HG02973 (cell line): ENCODE measurements around the gene SLC6A4.

Experiments used
- ATAC-seq: cut with Tn5 transposase; IDR thresholded peaks from one replicate; pipeline ENCODE4 v1.9.1; 2021; ENCODE audit warnings: moderate library complexity; ENCODE audit not compliant: unreplicated experiment

The SLC6A4 gene

DNA sequence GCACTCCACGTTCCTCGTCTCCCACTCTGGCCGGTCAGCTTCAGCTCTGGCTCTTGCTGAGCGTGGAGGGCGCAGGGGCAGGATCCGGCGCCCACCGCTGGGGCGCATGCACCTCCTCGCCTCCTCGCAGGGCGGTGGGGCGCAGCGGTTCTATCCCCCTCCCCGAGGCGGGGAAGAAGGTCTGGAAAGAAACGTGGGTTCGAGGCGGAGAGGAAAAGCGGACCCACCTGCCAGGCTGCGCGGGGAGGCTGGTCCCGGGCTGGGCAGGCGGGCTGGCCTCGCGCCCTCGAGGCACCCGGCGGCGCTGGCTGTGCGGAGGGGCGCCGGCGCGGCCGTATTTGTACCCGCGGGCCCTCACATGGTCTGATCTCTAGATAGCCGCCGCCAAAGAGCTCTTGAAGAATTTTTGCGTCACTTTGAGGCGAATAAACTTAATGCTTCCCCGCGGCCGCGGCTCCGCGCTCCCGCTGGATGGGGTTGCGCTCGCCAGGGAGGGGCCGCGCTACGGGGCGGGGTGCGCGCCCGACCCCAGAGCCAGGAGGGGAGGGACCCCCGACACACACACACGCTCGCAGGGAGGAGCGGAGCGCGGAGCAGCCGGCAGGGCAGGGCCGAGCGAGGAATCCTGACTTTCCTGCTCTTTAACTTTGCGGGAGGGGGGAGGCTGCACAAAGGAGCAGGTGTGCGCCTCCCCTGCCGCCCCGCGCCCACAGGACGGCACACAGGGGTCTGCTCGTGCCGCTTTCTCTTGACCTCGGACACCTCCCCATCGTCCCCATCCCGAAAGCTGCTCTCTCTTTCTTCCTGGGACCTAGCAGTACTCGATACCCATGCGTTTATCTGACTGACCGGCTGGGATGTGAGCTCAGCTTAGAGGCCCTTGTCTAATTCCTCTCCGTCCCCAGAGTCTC, at the start of gene SLC6A4:
TSS of gene SLC6A4 (minus strand) at position 312 of the 911 bp plus-strand sequence. CDS start 13,739 bp downstream, outside the sequence.
- no peak for ATAC-seq

DNA sequence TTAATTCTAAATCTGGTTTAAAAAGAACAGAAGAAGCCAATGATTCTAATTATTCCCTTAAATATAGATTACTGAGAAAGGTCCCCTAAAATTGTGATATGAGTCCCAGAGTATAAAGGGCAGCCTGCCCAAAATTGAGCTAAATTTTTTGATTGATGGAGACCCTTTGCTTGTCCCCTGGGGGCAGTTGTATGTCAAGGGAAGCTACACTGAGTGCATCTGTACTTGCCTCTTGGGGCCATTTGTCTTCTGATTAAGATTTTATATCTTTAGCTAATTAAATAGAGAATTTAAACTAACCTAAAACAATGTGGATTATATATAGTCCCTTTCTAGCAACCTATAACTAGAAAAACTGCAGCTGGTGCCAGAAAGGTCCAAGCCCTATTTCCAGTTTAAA, 43.7 kb upstream of the SLC6A4 start:
- ATAC-seq, result no peak

DNA sequence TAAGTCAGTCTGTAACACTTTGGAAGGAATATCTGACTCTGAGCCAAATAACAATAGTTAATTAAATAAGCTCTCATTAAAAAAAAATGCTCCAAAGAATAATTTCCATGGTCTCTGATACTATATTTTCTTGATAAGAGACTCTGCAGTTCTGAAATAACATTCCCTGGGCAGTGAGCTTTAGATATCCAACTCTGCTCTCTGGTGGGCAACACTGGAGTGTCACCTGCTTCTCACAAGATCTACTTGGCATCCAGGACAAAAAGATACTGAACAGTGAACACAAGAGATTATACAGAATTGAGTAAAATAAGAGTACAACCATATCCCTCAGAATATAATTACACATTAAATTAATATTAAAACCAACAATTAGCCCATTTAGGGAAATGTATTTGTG, 42.5 kb upstream of the SLC6A4 start:
- ATAC-seq, result no peak

DNA sequence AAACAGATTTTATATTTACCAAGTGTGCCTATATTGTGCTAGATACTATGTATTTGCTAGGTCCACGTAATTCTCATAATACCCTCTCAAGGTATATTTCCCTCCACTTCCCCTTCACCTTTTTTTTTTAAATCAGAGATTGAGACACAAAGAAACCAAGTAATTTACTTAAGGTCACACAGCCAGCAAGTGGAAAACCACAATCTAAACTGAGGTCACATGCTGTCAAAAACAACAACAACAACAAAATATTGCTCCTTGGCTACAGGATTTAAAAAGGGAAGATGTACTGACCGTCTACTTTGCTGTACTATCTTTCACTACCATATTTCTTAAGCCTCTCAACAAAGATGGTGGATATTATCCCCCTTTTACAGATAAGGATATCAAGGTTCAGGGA, 40.4 kb upstream of the SLC6A4 start:
- ATAC-seq, result no peak

DNA sequence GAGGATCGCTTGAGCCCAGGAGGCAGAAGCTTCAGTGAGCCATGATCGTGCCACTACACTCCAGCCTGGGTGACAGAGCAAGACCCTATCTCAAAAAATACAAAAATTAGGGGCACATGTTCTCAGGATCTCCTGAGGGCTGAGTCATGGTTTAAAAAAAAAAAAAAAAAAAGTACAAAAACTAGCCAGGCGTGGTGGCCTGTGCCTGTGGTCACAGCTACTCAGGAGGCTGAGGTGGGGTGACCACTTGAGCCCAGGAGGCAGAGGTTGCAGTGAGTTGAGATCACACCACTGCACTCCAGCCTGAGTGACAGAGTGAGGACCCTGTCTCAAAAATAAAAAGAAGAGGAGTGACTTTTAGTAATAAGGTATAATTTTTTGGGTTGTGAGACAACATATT, 39.4 kb upstream of the SLC6A4 start:
- no peak for ATAC-seq

DNA sequence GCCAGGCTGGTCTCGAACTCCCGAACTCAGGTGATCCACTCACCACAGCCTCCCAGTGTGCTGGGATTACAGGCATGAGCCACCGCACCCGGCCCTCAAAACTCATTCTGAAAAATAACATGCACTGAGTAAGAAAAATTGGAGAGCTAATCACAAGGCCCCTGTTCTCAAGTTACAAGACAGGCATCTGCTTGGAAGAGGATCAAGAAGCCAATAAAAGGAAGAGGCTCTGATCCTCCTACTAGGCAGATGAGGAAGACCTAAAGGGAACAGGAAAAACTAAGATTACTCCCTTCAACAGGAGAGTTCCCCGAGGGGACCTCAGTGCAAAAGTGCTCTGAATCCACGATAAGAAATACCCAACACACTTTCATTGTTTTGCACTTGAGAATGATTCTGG, 37.9 kb upstream of the SLC6A4 start:
- no peak for ATAC-seq

DNA sequence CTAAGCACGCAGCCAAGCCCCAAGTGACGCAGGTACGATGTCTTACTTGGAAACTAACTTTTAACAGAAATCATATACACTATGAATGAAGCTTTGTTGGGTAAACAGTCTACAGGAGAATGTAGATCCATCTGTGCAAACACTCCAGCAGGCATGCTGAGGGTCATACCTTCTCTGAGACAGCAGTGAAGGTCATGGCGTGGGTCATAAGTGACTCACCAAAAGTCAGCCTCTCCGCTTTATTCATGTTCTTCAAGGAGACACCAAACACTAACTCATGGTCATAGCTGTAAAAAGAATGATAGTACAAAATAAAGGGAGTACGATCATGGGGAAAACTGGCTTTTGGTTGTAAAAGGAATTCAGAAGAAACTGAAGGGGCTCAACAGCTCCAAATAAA, 35.6 kb upstream of the SLC6A4 start:
- ATAC-seq, result no peak

DNA sequence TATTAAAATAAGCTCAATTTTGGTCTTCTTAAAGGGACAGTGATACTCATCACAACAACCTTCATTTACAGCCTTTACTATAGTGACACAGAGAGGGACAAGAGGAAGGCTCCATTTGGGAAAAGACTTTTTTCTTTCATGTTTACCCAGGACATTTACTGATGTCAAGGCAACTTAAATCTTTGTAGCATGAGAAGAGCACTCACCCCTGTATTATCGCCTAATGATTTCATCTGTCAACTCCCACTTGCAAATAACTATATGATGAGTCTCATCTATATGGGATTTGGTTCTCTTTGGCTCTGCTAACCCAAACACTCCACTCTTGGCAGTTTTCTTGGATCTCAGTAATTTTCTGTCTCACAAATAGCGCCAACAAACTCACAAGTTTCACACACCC, 32.1 kb upstream of the SLC6A4 start:
- no peak for ATAC-seq

DNA sequence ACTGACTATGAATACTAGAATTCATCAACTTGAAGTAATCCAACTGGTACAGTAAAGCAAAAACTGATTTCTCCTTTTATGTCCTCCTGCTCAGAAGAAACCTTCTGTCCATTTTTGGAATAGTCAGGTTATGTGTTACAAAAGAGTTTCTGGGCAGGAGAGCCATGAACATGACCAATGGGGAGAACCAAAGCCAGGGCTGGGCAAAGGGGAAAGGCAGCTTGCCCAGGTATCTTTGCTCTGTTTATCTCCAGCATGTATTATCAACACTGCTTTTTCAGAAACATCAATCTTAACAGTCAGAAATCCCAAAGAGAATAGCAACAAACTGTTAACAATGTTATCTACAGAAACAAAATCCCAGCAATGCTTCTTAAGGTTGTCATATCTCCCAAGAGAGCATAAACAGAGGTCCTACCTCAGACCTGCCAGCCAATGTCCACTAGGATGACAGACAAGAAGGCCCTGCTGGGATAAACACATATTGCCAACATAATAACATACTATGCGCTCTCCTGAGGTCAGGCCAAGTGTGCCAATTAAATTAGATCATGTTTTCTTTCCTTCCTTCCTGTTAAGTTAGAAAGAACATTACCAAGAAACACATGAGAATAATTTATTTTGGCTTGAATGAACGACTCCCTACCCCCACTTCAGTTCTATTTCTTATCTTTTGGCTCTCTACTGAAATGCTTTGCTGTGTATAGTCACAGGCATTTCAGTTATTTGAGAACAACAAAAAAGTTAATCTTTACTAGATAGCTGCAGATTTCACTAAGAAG, 28.2 kb upstream of the SLC6A4 start:
- no peak for ATAC-seq

DNA sequence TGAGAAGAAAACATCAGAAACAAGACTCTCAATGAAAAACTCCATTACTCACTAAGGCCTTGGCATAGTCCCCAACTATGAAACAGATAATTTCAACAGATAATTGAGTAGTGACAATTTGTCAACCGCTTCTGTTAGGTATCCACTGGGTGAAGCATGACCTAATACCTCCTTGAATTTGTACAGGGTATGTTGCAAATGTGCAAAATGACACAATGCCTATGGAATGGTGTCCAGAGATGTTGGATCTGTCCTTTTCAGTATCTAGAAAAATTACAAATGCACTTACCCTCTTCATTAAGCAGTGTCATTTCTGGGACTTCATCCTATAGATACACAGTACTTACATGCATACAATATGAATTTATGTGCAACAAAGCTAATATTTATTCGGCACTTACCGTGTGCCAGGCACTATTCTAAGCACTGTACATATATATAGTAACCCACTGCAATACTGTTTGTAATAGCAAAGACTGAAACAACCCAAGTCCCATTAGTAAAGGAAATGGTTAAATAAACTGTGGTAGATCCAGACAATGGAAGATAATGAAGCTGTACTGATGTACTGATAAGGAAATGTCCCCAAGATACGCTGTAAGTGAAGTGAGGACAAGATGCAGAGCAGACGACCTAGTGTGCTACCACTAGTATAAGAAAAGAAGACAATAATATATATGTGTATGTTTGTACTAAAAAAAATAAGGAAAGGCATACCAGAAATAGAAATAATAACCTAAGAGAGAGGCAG, 21.4 kb upstream of the SLC6A4 start:
- no peak for ATAC-seq

DNA sequence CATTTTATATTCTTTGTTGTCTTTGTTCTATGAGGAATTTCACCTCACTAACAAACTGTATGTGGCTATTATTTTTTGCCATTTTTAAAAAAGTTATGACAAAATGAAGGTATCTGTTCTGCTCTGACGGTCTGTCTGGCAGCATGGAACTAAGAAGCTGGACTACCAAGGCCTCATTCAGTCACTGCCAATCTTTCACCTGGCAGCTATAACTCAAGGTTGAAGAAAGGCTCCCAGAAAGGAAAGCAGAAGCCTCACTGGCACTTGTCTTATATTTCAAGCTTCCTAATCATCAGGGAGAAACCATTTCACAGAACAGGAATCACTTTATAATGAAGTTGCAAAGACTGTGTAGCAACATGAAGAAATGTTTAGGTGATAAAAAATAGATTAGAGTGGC, 18.7 kb upstream of the SLC6A4 start:
- no peak for ATAC-seq

DNA sequence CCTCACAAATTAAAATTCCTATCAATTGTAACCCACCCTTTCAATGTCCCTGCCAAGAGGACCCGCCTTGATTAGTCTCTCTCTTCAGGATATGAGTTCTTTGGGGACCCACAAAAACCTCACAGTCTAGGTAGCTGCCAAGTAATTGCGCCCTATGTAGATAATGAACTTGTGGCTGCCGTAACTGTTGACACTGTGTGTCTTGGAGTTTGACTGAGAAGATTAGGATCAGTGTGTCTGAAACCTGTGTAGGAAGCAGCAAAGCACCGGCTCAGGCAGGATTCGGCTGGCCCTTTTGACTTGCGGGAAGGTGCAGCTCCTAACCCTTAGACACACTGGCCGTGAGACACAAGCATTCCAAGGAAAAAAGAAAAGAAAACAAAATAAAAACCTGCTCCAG, 17.8 kb upstream of the SLC6A4 start:
- no peak for ATAC-seq

DNA sequence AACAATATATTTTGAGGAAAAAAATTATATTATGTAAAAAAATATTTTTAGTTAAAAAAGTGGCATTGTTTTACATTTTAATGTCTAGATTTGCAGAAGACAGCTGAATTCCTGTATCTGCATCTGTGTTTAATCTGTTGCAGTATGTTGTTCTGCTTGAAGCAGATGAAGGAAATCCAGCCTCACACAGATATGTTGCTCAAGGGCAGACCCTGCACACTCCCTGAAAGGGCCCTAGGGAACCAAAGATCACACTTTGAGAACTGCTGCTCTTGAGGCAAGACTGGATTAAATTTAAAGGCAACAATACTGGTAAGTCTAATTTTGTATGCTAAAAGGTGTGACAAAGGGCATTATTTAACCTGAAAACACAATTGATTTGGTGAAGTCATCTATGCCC, 16.4 kb upstream of the SLC6A4 start:
- ATAC-seq, result no peak

DNA sequence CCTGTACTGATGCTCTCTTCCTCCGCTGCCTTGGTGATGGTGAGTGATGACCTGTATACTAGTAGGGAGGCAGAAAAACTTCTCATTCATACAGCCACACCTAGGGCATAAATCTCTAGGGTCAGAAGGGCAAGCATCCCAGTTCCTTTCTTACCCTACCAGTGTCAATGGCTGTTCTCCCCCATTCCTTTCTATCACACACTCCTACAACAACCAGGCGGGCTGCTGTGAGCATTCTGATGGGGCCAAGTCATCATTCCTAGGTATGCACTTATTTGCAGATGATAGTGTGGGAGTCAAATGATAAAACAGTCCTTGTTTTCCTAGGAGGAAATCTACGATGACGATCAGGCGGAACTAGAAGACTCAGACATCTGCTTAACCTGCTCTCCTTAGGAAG, 14.0 kb upstream of the SLC6A4 start:
- ATAC-seq, result no peak

DNA sequence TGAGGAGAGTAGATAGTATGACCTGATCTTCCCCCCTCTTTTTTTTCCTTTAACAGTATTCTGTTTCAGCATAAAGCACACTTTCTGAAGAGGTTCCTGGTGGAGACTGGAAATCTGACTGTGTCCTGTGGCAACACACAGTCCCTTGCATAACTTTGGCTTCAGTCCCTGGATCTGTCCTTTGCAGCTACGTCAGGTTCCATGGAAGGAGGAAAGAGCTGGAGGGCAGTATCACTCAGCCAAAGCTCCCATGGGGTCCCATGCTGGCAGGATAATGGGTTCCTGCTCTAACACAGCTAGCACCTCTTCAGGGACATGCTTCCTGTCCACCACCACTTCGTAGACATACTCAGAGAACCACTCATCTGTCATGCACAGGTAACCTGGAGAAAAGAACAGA, 13.3 kb upstream of the SLC6A4 start:
- no peak for ATAC-seq

DNA sequence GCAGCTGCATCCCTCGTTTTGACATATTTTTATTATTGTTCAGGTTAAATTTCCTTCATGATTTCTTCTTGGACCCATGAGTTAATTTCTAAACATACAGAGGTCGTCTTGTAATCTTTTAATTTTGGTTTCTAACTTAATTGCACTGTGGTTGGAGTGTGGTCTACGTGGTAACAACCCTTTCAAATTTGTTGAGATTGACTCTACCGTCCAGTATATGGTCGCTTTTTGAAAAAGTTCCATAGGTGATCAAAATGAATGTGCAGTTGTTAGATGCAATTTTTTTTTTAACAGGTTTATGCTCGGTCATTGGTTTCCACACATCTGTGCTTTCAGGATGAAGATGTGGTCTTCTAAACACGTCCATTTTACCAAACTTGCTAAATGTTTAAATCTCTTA, 11.0 kb upstream of the SLC6A4 start:
- no peak for ATAC-seq

DNA sequence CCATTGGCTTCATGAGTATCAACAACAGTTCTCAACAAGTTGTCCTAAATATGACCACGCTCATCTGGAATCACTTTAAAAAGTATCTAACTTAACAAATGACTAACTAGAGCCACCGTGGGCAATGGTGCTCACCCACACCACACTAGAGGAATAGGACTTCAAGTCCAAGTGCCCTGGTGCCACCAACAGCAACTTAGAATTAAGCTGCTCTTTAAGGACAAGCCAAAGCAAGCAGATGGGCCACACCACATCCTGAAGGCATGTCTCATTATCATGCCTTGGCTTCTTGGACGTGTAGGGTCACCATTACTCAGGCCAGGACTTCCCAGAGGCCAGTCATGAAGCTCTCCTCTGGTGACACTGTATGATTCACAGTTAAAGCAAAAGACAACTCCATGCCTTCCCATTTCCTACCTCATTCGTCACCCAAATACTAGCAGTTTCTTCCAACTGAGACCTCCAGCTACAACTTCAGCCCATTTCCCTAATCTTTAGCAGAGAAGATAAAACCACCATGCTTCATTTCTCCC, 9.4 kb upstream of the SLC6A4 start:
- no peak for ATAC-seq

DNA sequence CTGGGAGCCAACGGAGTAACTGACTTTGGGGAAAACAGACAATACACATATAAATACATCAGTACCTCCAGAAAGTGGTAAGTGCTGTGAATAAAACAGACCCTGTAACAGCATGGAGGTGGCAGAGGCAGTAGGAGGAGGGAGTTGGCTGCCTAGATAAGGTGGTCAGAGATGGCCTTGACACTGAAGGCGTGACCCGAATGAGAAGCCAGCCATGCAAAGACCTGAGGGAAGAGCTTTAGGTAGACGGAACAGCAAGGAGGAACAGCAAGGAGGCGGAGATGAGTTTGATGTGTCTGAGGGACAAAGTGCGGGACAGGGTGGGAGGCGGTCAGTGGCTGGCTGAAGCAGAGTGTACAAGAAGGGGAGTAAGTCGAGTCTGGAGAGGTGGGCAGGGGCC, 8.1 kb upstream of the SLC6A4 start:
- no peak for ATAC-seq

DNA sequence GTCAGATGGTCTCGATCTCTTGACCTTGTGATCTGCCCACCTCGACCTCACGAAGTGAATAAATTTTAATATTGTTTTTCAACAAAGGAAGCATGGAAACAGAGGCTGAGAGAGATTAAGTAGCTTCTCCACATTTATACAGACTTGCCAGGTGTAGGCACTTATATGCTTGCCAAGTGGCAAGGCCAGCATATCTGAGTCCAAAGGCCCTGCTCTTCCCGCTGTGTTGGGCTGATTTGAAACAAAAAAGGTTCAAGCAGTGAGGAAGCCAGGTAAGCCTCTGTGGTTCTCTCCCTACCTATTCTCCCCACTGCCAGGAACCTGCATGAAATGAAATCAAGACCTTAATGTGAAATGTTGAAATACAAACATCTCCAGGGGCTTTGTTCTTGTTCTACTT, 7.5 kb upstream of the SLC6A4 start:
- no peak for ATAC-seq

DNA sequence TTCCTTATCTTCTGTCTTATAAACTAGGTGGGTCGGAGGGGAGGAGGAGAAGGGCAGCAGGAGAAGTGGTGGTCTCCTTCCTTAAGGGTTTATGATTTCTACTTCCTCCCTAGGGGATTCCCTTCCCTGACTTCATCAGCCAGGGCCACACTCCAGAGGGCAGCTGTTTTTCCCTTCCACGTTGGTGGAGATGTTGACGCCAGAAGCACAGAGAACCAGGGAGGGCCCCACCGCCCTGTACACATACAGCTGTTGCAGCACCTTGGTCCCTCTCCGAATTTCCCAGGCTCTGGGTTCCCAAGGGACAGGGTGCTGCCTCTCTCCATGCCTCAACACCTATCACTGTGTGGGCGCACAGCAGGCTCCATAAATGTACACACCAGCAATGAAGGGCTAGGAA, 5.6 kb upstream of the SLC6A4 start:
- ATAC-seq, result no peak

DNA sequence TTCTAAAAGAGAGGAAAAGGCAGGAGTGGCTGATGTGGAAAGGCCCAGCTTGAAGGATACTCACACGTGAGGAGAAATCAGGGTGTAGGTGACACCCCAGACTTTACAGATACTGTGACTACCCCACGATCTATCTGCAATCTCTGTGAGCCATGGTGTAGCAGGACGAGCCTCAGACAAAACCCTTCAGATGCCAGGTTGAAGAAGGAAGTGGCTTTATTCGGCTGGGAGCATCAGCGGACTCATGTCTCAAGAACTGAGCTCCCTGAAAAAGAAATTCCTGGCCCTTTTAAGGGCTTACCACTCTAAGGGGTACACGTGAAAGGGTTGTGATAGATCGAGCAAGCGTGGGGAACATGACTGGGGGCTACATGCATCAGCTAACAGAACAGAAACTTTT, 4.7 kb upstream of the SLC6A4 start:
- ATAC-seq, result no peak
